GM15510 (cell line): ENCODE results near the gene DUSP18.

Experiments
- POLR2A ChIP-seq: IDR thresholded peaks from 3 replicates; pipeline ENCODE4 v1.6.1; 2011; ENCODE audit warnings: borderline replicate concordance; ENCODE audit not compliant: insufficient read length; ENCODE audit errors: extremely low read depth

Gene DUSP18

DNA sequence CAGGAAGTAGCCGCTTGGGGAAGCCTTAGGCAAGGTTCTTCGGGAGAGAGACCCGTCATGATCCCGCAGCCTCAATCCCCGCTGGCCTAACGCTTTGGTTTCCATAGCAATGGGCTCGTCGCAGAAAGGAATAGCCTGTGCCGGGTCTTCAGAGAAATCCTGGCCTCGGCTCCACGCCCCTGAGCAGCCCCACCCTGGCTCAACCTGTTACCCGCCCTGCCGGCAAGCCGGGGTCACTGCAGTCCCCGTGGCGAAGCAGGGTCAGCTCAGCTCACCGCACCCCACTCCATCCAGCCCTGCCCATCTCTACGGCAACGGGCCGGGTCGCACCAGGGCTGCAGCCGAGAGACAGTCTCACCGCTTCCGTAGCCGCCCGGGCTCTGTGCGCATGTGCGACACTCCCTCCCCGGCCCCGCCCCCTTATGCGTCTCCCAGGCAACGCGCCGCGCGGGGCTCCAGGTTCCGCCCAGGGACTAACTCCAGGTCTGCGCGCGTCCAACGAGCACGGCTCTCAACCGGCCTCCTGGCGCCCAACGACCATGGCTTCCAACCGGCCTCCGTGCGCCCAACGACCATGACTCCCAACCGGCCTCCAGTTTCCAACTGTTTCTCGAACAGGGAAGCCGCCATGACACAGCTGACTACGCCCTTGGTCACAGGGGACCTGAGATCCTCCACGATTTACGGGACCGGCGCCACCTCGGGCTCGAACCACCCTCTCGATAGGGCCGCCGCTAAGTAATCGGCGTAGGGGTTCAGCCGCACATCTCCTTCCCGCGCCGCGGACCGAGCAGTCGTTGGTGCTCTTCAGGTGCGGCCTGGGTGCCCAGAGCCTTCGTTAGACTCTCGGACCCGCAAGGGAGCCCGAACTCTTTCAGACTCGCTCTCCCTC lies at the start of gene DUSP18:
TSS of gene DUSP18 (minus strand) at position 382 of the 892 bp plus-strand sequence. CDS start 3,872 bp downstream, outside the sequence.
- peak; percentile 68 for TF ChIP-seq POLR2A

DNA sequence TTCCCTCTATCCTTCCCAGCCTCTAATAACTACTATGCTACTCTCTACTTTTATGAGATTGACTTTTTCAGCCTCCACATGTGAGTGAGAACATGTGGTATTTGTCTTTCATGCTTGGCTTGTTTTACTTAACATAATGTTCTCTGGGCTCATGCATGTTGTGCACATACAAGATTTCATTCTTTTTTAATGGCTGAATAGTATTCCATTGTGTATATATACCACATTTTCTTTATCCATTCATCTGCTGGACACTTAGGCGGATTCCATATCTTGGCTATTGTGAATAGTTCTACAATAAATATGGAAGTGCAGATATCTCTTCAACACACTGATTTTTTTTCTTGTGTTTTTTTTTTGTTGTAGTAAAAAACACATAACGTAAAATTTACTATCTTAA lies 46.4 kb upstream of the DUSP18 start:
- TF ChIP-seq POLR2A = no peak

DNA sequence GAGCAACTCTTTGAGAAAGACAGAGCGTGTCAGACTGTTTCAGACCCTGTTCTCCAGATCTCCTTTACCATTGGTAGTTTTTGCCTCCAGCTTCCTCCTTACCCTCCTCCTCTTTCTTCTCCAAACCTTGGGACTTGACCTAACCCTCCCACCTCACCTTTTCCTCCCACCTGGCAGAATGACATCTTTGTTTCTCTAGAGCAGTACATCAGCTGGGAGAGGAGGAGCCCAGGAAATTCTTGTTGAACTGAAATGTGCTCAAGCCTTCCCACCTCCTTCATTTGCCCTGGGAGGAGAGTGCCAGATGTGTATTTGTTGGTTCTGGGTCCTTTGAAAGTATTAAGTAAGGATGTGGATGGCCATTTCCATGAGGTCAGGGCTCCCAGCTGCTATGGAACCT lies 44.4 kb upstream of the DUSP18 start:
- TF ChIP-seq POLR2A = no peak

DNA sequence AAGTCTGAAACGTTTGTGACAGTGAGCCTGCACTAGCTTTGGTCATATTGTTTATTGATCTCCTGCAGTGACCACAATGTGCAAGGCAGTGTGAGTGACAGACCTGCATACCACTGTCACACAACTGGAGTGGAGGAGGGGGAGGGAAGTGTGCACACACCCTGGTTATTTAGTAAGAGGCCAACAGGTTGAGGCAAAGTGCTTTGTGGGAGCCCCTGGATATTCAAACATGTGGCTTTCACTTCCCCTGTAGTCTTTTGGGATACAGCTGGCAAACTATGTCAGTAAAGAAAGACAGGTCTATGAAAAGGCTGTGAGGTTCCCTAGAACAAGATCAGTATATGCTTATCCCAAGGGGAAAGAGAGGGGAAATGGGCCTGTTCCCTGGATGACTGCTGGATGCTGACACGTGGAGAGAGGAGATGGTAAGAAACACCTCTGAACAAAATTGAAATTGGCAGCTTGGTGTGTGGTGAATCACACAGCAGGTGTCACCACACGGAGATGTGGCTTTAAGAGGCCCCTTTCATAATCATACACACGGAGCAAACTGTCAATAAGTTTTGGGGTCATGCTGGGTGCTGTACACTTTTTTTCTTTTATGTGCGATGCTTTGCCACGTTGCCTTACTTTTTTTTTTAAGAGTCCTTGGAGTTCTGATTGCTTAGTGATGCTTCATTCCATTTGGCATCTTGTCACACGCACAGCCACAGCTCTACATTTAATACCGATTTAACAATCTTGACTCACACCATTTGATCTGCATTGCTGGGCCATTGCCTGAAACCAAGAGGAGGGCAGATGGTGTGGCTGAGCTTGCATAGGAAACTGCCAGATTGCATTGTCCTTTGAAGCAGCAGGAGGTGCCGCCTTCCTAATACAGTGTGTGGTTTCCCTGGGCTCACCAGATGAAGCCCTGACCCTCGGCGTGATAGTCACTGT lies 38.3 kb upstream of the DUSP18 start:
- TF ChIP-seq POLR2A = no peak

DNA sequence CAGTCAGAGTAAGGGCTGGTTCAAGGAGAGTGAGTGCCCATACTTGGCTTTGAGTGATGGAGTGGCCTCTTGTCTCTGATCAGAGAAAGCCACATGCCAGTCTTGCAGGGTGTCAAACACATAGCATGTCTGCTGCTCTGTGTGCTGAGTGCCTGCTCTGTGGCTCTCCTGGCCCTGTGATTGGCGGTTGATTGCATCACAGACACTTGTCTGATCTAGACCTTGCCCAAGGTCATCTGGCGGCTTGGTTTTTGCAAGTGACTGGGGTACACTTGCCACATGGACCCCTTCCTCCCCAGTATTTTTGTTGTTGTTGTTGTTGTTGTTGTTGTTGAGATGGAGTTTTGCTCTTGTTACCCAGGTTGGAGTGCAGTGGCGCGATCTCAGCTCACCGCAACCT lies 37.3 kb upstream of the DUSP18 start:
- TF ChIP-seq POLR2A = no peak

DNA sequence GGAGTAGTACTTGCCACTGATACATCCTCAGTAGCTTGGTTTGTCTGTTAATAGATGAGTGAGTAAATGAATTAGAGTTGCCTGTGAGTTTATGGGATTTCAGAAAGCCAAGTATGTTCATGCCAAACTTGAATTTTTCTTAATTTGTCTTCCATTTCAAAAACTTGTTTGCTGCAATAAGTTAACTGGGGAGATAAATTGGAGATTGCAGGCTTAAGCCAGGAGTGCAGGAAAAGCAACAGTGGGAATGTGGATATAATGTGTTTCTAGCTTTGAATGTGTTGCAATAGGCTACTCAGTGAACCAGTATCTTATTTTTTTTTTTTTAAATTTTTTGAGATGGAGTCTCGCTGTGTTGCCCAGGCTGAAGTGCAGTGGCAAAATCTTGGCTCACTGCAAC lies 35.2 kb upstream of the DUSP18 start:
- no peak for TF ChIP-seq POLR2A

DNA sequence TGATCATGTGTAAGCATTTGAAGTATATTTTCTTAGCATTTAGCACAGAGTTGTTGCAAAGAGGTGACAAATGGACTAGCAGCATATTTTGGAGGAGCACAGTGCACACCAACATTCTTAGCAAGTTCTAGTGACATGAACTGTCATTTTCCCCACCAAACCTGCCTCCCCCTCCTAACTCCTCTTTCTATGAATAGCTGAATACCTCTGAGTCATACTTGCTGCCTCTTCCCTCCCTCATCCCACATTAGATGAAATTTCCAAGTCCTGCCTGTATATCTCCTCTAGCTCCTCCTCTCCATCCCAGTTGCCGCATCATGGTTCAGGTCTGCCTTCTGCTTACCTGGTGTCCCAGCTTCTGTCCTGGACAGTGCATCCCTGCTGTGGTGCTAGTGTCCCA lies 34.2 kb upstream of the DUSP18 start:
- TF ChIP-seq POLR2A = no peak

DNA sequence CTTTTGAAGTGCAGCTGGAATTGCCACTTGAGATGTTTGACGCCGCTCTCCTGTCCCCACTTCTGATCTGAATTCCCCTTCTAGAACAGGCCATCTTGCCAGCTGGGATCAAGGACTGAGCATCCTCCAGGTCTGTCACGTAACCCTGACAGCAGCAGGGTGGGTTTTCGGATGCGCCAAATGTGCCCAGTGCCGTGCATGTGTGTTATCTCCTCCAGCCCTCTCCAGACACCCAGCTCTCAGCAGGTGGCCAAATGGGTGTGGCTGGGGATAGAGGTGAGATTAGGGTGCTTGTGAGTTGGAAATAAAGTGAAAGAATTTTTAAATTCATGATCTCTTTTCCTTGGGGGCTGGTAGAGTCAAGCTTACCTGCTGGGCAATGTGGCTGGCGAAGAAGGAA lies 30.3 kb upstream of the DUSP18 start:
- TF ChIP-seq POLR2A = no peak

DNA sequence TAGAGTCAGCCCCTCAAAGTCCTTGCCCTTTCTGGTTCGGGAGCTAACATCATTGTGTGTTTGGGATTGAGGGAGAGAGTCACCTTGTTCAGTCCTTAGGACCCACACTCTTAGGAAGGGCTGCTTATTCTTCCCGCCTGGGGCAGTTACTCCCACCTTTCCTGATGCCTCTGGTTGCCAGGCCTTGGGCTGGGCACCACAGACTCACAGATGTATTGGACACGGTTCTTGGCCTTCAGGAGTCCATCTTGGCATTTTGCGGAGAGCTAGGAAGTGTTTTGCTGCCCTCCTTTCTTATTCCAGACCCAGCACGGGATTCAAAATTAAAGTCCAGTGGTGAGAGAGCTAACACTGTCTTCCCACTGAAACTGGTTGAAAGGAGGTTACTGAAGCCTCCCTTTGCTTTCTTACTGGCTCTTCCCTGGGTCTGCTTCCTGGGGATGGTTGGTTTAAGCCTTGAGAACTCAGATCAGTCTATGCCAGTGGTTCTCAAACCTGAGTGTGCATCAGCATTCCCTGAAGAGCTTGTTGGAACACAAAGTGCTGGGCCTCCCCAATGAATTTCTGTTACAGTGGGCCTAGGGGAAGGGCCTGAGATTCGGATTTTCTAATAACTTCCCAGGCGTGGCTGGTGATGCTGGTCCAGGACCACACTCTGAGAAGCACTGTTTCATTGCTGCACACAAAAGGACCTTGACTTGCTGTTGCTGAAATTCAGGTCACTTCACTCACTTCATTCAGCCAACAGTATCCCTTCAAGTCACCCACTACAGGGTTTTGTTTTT lies 28.4 kb upstream of the DUSP18 start:
- TF ChIP-seq POLR2A = no peak

DNA sequence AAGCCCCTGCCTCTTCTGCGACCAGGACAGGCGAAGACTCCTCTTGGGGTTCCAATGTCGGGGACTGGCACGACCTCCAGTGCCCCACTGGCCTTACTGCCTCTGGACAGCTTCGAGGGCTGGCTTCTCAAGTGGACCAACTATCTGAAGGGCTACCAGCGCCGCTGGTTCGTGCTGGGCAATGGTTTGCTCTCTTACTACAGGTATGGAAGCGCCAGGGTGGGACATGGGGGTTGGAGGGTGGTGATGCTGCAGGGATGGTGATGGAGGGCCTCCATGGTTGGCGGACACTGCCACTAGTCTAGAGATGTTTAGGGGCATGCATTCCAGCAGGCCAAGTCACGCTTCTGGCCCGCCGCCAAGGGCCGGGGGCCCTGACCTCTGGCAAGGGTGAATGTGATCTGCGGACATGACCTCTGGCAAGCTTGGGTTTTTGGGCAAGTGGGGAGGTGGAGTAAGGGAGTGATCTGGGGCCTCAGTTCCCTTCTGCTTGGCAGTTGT lies 27.7 kb upstream of the DUSP18 start:
- no peak for TF ChIP-seq POLR2A

DNA sequence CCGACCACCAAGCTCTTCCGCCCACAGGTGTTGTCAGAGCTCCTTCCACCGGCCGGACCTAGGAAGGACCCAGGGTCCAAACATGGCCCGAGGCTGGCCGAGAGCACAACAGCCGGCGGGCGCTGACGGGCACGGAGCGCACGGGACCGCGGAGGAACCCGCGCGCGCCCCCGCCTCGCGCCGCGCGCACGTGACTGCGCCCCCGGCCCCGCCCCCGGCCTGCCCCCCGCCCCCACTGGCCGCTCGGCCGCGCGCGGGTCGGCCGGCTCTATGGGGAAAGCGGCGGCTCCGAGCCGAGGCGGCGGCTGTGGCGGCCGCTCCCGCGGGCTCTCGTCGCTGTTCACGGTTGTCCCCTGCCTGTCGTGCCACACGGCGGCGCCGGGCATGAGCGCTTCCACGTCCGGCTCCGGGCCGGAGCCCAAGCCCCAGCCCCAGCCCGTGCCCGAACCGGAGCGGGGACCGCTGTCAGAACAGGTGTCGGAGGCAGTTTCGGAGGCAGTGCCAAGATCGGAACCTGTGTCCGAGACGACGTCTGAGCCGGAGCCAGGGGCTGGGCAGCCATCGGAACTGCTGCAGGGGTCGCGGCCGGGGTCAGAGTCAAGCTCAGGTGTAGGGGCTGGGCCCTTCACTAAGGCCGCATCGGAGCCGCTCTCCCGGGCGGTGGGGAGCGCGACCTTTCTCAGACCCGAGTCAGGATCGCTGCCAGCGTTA lies 27.1 kb upstream of the DUSP18 start, which contains the start of gene OSBP2:
TSS of gene OSBP2 (plus strand) at position 235 of the 711 bp plus-strand sequence. CDS start at position 271, 36 bp downstream.
- no peak for TF ChIP-seq POLR2A

DNA sequence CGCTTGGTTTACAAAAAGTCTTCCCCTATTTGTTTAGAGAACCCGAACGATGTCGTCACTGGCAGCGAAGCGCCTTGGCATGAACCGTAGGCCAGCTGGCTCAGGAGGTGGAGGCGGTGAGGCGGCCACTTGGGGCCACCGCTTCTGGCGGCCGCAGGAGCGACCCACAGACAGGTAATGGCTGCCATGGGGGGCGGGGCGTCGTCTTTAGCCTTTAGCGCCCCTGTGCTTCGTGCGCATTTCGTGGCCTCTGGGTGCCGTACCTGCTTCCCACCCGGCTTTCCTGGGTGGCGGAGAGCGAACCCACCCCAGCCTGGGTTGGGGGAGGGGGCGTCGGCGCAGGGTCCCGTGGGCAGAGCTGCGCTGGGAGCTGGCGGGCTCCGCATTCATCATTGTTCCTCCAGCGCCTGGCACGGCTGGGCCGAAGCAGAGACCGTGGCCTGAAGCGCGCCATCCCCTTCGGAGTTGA lies 26.5 kb upstream of the DUSP18 start:
- TF ChIP-seq POLR2A = no peak

DNA sequence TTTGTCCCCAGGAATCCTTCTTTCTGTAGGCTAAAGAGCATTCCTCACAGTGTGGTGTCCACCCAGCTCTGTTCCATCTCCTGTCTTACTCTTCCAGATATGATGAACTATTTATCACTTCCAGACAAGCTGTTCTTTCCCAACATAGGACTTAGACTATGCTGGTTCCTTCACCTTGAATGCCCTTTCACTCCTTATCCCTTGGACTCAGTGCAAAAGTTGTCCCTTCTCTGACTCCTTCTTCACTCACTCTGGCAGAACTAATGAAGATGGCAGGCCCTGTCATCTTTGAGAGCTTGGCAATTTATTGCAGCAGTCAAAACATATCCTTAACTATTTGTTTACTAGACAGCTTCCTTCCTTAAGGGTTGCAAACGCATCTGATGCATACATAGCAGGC lies 23.5 kb upstream of the DUSP18 start:
- TF ChIP-seq POLR2A = no peak
